Measurements from ENCODE around the gene C7orf33.

The C7orf33 gene

GRCh38 chr7:148605350-148605749, 14.8 kb downstream of the C7orf33 start:
- no peak for DNase-seq (ENCODE audit: low read depth in 1 of 2, low spot score in 1 of 2)
- H3K4me3 ChIP-seq (replicated peaks; ENCODE audit: insufficient read depth, low read length), result no peak overlapping the region
- TF ChIP-seq, protein P1, sequence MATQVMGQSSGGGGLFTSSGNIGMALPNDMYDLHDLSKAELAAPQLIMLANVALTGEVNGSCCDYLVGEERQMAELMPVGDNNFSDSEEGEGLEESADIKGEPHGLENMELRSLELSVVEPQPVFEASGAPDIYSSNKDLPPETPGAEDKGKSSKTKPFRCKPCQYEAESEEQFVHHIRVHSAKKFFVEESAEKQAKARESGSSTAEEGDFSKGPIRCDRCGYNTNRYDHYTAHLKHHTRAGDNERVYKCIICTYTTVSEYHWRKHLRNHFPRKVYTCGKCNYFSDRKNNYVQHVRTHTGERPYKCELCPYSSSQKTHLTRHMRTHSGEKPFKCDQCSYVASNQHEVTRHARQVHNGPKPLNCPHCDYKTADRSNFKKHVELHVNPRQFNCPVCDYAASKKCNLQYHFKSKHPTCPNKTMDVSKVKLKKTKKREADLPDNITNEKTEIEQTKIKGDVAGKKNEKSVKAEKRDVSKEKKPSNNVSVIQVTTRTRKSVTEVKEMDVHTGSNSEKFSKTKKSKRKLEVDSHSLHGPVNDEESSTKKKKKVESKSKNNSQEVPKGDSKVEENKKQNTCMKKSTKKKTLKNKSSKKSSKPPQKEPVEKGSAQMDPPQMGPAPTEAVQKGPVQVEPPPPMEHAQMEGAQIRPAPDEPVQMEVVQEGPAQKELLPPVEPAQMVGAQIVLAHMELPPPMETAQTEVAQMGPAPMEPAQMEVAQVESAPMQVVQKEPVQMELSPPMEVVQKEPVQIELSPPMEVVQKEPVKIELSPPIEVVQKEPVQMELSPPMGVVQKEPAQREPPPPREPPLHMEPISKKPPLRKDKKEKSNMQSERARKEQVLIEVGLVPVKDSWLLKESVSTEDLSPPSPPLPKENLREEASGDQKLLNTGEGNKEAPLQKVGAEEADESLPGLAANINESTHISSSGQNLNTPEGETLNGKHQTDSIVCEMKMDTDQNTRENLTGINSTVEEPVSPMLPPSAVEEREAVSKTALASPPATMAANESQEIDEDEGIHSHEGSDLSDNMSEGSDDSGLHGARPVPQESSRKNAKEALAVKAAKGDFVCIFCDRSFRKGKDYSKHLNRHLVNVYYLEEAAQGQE (IDR thresholded peaks at IDR 0.05; ENCODE audit: insufficient replicate concordance, low read depth), result no peak
- TF ChIP-seq SPI1 (IDR thresholded peaks at IDR 0.05; ENCODE audit: borderline replicate concordance, low read depth) (no peak), CTCF (IDR thresholded peaks at IDR 0.05; ENCODE audit: insufficient read depth, low read length) (no peak), GABPA (IDR thresholded peaks at IDR 0.05; ENCODE audit: low read depth) (no peak), POLR2AphosphoS5 (IDR thresholded peaks at IDR 0.05; ENCODE audit: low read depth) (no peak)
- H3K27ac ChIP-seq (replicated peaks), result no peak overlapping the region
- no peaks in the 10 kb centered on the region for H3K27me3 ChIP-seq (ENCODE audit: insufficient read depth, poor library complexity, severe bottlenecking)

GRCh38 chr7:148607151-148607661, 16.6 kb downstream of the C7orf33 start:
- H3K4me3 ChIP-seq (replicated peaks; ENCODE audit: insufficient read depth, low read length), result no peak overlapping the region
- DNase-seq (ENCODE audit: low read depth in 1 of 2, low spot score in 1 of 2), result no peak
- TF ChIP-seq POLR2AphosphoS5 (IDR thresholded peaks at IDR 0.05; ENCODE audit: low read depth), result no peak
- TF ChIP-seq GABPA (IDR thresholded peaks at IDR 0.05; ENCODE audit: low read depth), result no peak
- TF ChIP-seq, protein P1 (IDR thresholded peaks at IDR 0.05; ENCODE audit: insufficient replicate concordance, low read depth), result no peak
- no peak for TF ChIP-seq CTCF (IDR thresholded peaks at IDR 0.05; ENCODE audit: insufficient read depth, low read length)
- no peak for TF ChIP-seq SPI1 (IDR thresholded peaks at IDR 0.05; ENCODE audit: borderline replicate concordance, low read depth)
- H3K27me3 ChIP-seq (ENCODE audit: insufficient read depth, poor library complexity, severe bottlenecking), result no peaks in the 10 kb centered on the region
- no peak overlapping the region for H3K27ac ChIP-seq (replicated peaks)

DNA sequence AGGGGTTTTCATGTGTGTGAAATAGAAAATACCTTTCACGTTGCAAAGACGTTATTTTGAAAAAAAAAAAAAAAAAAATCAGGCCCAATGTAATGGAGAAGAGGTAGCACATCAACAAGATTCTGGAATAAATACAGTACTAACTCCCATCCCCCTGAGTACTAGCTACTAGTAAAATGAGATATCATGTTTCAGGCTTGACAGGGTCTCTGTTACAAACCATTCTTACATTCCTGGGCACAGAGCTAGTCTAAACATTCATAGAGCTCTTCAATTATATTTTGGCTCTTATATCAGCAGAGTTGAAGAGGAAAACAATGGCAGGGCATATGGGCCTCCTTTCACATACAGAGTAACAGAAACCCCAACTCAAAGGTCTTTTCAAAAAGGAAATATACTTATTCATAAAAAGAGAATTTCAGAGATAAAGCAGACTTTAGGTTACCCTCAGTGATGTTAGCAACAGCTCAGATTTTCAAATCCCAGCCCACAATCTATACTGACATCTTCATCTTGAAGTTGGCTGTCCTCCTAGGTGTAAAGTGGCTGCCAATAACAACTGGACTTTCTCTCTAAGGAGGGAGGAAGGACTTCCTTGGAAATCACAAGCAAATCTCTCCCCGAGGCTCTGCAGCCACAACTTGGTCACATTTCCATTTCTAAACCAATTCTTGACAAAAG, 18.6 kb downstream of the C7orf33 start:
- TF ChIP-seq POLR2AphosphoS5 (IDR thresholded peaks at IDR 0.05; ENCODE audit: low read depth) (no peak), CTCF (IDR thresholded peaks at IDR 0.05; ENCODE audit: insufficient read depth, low read length) (no peak)
- no peak for DNase-seq (ENCODE audit: low read depth in 1 of 2, low spot score in 1 of 2)
- no peak overlapping the region for H3K27ac ChIP-seq (replicated peaks)
- no peak overlapping the region for H3K4me3 ChIP-seq (replicated peaks; ENCODE audit: insufficient read depth, low read length)
- no peaks in the 10 kb centered on the region for H3K27me3 ChIP-seq (ENCODE audit: insufficient read depth, poor library complexity, severe bottlenecking)

- DNase-seq (ENCODE audit: low read depth in 1 of 2, low spot score in 1 of 2), result no peak
- Histone ChIP-seq H3K27ac (replicated peaks) (no peak overlapping the region), H3K27me3 (ENCODE audit: insufficient read depth, poor library complexity, severe bottlenecking) (no peaks in the 10 kb centered on the region), H3K4me3 (replicated peaks; ENCODE audit: insufficient read depth, low read length) (no peak overlapping the region)
- TF ChIP-seq POLR2AphosphoS5 (IDR thresholded peaks at IDR 0.05; ENCODE audit: low read depth) (no peak), GABPA (IDR thresholded peaks at IDR 0.05; ENCODE audit: low read depth) (no peak), SPI1 (IDR thresholded peaks at IDR 0.05; ENCODE audit: borderline replicate concordance, low read depth) (no peak), CTCF (IDR thresholded peaks at IDR 0.05; ENCODE audit: insufficient read depth, low read length) (no peak)
- TF ChIP-seq, protein P1 (IDR thresholded peaks at IDR 0.05; ENCODE audit: insufficient replicate concordance, low read depth), result no peak
These were observed 21.1 kb downstream of the C7orf33 start for GRCh38 chr7:148611692-148612091.
